ACC112 (cell line): ENCODE data around the gene IRX2.

ENCODE experiments used
- H2AFZ ChIP-seq: fragments of 200-600 bp; sonication (generic); one replicate; pipeline ENCODE4 v1.6.0; 2017; ENCODE audit warnings: antibody characterized with exemption, low read length; ENCODE audit not compliant: unreplicated experiment
- H3K27ac ChIP-seq: fragments of 200-600 bp; sonication (generic); 2 replicates; pipeline ENCODE4 v1.5.1; 2014; ENCODE audit warnings: low read depth, mild to moderate bottlenecking, antibody characterized with exemption, low read length, moderate library complexity
- H3K27me3 ChIP-seq: fragments of 200-600 bp; sonication (generic); 2 replicates; pipeline ENCODE4 v1.6.1; 2014; ENCODE audit warnings: mild to moderate bottlenecking, antibody characterized with exemption, low read length, moderate library complexity, mixed read lengths; ENCODE audit not compliant: insufficient read depth
- H3K36me3 ChIP-seq: fragments of 200-600 bp; sonication (generic); 2 replicates; pipeline ENCODE4 v1.6.1; 2016; ENCODE audit warnings: mild to moderate bottlenecking, antibody characterized with exemption, low read length, moderate library complexity, mixed read lengths; ENCODE audit not compliant: insufficient read depth
- H3K4me1 ChIP-seq: fragments of 200-600 bp; sonication (generic); one replicate; pipeline ENCODE4 v1.6.1; 2016; ENCODE audit warnings: low read length, mixed read lengths; ENCODE audit not compliant: insufficient read depth, unreplicated experiment, control insufficient read depth
- H3K4me3 ChIP-seq: fragments of 200-600 bp; sonication (generic); 2 replicates; pipeline ENCODE4 v1.5.1; 2014; ENCODE audit warnings: mild to moderate bottlenecking, low read depth, low read length
- H3K79me2 ChIP-seq: fragments of 200-600 bp; sonication (generic); one replicate; pipeline ENCODE4 v1.6.0; 2016; ENCODE audit warnings: low read length; ENCODE audit not compliant: control insufficient read depth, unreplicated experiment, insufficient read depth

IRX2 gene

DNA sequence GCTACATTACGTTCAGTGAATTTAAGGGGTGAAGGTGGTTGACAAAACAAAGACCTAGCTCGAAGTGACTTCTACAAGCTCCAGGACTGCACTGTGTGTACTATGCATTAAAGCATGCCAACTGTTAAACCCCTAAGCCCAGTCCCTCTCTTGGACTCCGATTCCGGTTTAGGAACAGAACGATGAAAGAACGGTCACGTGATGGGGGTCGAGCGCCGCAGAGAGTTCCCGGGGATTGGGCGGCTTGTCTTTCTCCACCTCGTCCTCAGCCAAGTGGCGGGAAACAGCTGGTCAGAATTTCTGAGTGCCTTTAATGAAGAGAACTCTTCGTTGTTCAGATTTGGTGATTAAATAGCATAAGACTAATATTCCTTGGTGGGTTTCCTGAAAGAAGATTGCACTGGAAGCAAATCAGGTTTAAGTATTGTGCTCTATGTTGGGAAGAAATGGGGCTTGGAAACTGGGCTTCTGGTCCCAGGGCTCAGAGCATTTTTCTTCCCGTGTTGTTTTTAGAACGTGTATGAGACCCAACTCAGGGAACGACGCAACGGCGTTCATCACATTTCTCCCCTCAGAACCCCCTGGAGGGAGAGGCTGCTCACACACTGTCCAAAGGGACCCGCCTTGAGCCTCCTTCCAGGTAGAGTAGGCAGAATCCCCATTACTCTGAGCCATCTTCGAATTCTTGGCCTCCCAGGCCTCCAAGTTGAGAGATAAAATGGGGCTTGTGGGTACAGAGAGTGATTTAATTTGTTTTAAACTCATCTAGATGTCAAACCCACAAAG lies 25.3 kb downstream of the IRX2 start:
- H3K36me3 ChIP-seq, result no peaks in the 10 kb centered on the region
- no peak overlapping the region for H3K27ac ChIP-seq
- H3K4me1 ChIP-seq, result no peaks in the 10 kb centered on the region
- no peaks in the 10 kb centered on the region for H3K79me2 ChIP-seq
- H3K27me3 ChIP-seq, result no peaks in the 10 kb centered on the region
- H2AFZ ChIP-seq, result no peak overlapping the region
- no peak overlapping the region for H3K4me3 ChIP-seq

DNA sequence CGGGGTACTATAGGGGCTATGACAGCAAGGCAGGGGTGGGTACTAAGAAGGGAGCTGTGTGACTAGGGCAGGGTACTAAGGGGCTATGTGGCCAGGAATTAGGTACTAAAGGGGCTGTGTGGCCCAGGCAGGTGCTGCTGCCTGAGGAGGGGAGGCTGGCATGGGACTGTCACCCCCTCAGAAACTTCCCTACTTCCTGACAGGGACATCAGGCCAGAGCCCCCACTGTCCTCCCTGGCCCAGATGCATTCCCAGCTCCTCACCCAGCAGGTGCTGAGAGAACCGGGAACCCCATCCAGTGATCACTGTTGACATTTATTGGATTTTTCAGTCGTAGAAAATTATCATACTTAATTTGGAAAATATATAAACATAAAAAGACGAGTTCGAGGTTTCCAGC lies 26.6 kb downstream of the IRX2 start:
- Histone ChIP-seq H3K27ac (no peak overlapping the region), H3K36me3 (no peaks in the 10 kb centered on the region), H3K4me1 (no peaks in the 10 kb centered on the region), H3K27me3 (no peaks in the 10 kb centered on the region), H2AFZ (no peak overlapping the region), H3K79me2 (no peaks in the 10 kb centered on the region), H3K4me3 (no peak overlapping the region)

DNA sequence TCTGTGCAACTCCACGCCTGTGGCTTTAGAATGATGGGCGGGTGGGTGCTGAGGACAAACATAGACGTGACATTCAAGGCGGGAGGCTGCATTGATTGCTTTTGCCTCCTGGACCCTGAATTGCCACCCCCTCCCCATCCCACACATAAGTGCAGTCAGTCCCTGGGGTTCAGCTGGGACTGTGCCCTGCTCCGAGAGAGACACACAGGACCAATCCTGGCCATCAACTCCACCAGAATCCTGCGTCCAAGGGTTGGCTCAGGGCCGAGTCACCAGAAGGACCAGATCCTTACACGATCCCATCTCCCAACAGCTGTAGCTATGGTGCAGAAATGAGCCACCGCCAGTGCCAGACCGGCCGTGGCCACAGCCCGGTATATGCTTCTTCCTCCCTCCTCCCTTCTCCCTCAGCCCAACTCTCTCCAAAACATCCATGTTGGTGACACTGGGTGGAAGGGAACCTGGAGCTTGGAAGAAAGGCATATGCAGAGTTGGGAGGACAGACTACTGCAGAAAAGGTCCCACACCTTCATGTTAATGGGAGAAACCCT lies 27.4 kb downstream of the IRX2 start:
- H2AFZ ChIP-seq, result no peak overlapping the region
- no peaks in the 10 kb centered on the region for H3K27me3 ChIP-seq
- no peak overlapping the region for H3K27ac ChIP-seq
- H3K79me2 ChIP-seq, result no peaks in the 10 kb centered on the region
- H3K4me3 ChIP-seq, result no peak overlapping the region
- H3K36me3 ChIP-seq, result no peaks in the 10 kb centered on the region
- H3K4me1 ChIP-seq, result no peaks in the 10 kb centered on the region

GRCh38 chr5:2722901-2723300 lies 28.6 kb downstream of the IRX2 start:
- Histone ChIP-seq H3K79me2 (no peaks in the 10 kb centered on the region), H3K27me3 (no peaks in the 10 kb centered on the region), H3K36me3 (no peaks in the 10 kb centered on the region), H3K4me3 (no peak overlapping the region), H2AFZ (no peak overlapping the region), H3K4me1 (no peaks in the 10 kb centered on the region), H3K27ac (no peak overlapping the region)

DNA sequence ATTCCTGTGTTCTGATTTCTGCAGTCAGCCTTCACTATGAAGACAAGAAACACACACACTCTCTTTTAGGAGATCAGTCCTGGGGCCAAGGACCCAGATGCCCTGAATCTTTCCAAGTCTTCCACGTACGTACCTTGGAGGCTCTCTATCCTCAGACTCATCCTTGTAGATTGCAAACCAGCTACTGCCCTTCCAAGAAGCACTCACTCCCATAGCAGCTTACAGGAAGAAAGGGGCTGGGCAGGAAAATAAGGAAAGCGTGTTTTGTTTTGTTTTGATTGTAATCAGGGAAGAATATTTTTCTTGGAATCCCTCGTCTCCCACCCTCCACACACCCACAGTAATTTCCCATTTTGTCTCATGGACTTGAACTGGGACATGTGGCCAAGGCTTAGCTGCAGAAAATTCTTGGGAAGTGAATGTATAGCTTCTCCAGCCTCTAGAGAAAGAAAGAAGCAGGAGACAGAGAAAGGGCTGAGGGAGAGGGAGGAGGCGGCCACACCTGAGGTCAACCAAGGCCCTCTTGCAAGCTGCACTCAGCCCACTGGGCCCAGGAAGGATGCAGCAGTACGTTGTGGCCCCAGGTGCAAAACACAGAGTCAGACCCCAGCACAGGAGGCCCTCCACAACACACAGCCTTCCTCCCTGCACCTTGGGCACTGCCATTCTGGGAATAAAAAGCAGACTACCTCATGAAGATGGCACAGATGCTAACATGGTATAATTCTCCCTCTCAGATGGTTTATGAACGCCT lies 29.9 kb downstream of the IRX2 start:
- Histone ChIP-seq H3K4me1 (no peaks in the 10 kb centered on the region), H3K79me2 (no peaks in the 10 kb centered on the region), H2AFZ (no peak overlapping the region), H3K27me3 (no peaks in the 10 kb centered on the region), H3K36me3 (no peaks in the 10 kb centered on the region), H3K27ac (no peak overlapping the region), H3K4me3 (no peak overlapping the region)

DNA sequence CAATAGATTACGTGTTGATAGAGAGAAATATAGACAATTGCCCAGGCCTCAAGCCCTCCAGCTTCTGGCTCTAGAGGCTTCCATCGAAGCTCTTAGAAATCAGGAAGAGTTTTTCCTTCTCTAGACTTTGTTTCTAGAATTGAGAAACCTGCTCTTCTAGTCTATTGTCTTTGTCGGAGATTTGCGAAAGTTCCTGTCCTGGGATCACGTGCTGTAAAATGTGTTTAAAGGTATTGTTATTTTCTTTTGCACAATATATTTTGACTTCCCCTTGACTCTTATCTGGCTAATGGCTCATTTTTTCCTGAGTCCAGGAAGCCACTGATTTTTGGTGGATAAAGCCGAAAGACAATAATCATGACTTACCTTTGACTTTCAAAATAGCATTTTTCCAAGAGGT lies 32.1 kb downstream of the IRX2 start:
- H3K4me3 ChIP-seq, result no peak overlapping the region
- H3K4me1 ChIP-seq, result no peaks in the 10 kb centered on the region
- H2AFZ ChIP-seq, result no peak overlapping the region
- no peaks in the 10 kb centered on the region for H3K79me2 ChIP-seq
- no peaks in the 10 kb centered on the region for H3K36me3 ChIP-seq
- H3K27me3 ChIP-seq, result no peaks in the 10 kb centered on the region
- no peak overlapping the region for H3K27ac ChIP-seq

DNA sequence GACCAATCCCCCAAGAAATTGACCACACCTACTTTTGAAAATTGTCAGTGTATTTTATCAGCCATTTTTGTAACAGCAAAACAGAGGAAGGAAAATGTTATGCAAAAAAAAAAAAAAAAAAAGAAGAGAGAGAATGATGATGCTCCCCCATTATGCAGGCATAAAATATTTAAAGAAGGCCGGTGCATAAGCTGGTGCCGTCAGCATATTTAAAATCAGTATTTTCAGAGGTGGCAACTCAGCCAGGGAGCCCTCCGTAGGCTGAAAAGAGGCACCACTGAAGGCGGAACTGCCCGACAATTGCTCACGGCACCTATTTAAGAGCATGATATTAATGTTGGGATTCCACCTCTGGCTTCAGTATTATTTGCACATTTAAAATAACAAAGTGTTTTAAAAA lies 33.4 kb downstream of the IRX2 start:
- no peaks in the 10 kb centered on the region for H3K79me2 ChIP-seq
- no peaks in the 10 kb centered on the region for H3K27me3 ChIP-seq
- no peak overlapping the region for H2AFZ ChIP-seq
- no peak overlapping the region for H3K27ac ChIP-seq
- H3K4me3 ChIP-seq, result no peak overlapping the region
- H3K36me3 ChIP-seq, result no peaks in the 10 kb centered on the region
- no peaks in the 10 kb centered on the region for H3K4me1 ChIP-seq

- Histone ChIP-seq H3K4me1 (no peaks in the 10 kb centered on the region), H3K36me3 (no peaks in the 10 kb centered on the region), H3K79me2 (no peaks in the 10 kb centered on the region), H3K4me3 (no peak overlapping the region), H3K27me3 (no peaks in the 10 kb centered on the region), H3K27ac (no peak overlapping the region), H2AFZ (no peak overlapping the region)
Measured at GRCh38 chr5:2715856-2716255, 35.6 kb downstream of the IRX2 start.

GRCh38 chr5:2714805-2715204 lies 36.7 kb downstream of the IRX2 start:
- Histone ChIP-seq H3K36me3 (no peaks in the 10 kb centered on the region), H3K27me3 (no peaks in the 10 kb centered on the region), H3K4me3 (no peak overlapping the region), H3K79me2 (no peaks in the 10 kb centered on the region), H2AFZ (no peak overlapping the region), H3K4me1 (no peaks in the 10 kb centered on the region), H3K27ac (no peak overlapping the region)

DNA sequence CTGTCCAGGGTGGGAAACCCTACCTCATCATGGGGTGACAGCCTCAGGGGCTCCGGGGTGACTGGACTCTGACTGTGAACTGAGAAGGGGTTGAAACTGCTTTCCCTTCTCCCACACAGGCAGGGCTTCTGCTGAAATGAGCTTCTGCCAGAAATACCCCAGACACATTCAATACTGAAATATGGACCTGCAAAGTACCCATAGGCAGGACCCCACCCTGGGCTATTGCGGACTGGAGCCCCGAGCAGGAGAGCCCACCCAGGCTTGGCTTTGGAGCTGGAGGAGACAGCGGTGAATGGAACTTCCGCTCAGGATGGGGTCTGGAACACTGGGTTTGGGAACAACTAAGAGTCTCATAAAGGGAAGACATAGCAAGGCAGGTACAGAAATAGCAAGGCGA lies 37.5 kb downstream of the IRX2 start:
- Histone ChIP-seq H3K27me3 (no peaks in the 10 kb centered on the region), H3K27ac (no peak overlapping the region), H3K4me1 (no peaks in the 10 kb centered on the region), H3K4me3 (no peak overlapping the region), H3K36me3 (no peaks in the 10 kb centered on the region), H2AFZ (no peak overlapping the region), H3K79me2 (no peaks in the 10 kb centered on the region)
